ENCODE results near the gene UROC1. TPM values are rescaled to one million over a fixed set of nuclear protein-coding genes. Genes with fewer than 3 reads are reported as not detected.

UROC1 gene
- total RNA-seq, 1 experiment from 2014 or later, result not detected

DNA sequence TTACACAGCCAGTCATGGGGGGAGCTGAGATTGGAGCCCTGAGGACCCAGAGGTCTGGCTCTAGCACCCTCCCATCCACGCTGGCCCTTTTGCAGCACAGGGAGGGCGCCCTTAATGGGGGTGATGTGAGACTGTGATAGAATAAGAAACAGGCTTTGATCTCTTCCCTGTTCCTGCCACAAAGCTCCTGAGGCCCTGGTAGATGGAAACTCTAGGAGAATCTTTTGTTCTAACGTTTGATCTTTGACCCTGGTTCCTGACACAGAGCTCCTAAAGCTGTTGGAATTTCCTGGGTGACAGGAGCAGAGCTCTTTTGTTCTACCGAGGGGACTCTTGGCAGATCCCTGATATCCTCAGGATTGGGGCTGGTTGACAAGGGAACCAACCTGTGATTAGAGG, 1.2 kb upstream of the UROC1 start:
- no peaks in the 10 kb centered on the region for H3K23me2 ChIP-seq (ENCODE audit: insufficient read length, low read depth, low read length, poor library complexity, severe bottlenecking)
- no peaks in the 10 kb centered on the region for H3K79me2 ChIP-seq (ENCODE audit: insufficient read depth, low read length)
- H3K23ac ChIP-seq (ENCODE audit: insufficient read length, low read depth, low read length), result no peak overlapping the region
- H2BK20ac ChIP-seq (ENCODE audit: low read depth, low read length, poor library complexity, severe bottlenecking), result no peak overlapping the region
- H4K5ac ChIP-seq (ENCODE audit: insufficient read length, low read depth, low read length), result no peak overlapping the region
- no peak overlapping the region for H3K27ac ChIP-seq (ENCODE audit: insufficient read length, low read depth, low read length)
- no peak overlapping the region for H4K91ac ChIP-seq (ENCODE audit: insufficient read length, low read depth, low read length)
- H3K9ac ChIP-seq (ENCODE audit: extremely low read depth, insufficient read length, low read length), result no peak overlapping the region
- H3K4me1 ChIP-seq (ENCODE audit: insufficient read depth, low read length), result no peaks in the 10 kb centered on the region
- no peaks in the 10 kb centered on the region for H4K20me1 ChIP-seq (ENCODE audit: control insufficient read depth, insufficient read depth, insufficient read length)
- TF ChIP-seq, protein P1, sequence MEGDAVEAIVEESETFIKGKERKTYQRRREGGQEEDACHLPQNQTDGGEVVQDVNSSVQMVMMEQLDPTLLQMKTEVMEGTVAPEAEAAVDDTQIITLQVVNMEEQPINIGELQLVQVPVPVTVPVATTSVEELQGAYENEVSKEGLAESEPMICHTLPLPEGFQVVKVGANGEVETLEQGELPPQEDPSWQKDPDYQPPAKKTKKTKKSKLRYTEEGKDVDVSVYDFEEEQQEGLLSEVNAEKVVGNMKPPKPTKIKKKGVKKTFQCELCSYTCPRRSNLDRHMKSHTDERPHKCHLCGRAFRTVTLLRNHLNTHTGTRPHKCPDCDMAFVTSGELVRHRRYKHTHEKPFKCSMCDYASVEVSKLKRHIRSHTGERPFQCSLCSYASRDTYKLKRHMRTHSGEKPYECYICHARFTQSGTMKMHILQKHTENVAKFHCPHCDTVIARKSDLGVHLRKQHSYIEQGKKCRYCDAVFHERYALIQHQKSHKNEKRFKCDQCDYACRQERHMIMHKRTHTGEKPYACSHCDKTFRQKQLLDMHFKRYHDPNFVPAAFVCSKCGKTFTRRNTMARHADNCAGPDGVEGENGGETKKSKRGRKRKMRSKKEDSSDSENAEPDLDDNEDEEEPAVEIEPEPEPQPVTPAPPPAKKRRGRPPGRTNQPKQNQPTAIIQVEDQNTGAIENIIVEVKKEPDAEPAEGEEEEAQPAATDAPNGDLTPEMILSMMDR (conservative IDR thresholded peaks at IDR 0.05), result no peak
- no peak overlapping the region for H2AFZ ChIP-seq (ENCODE audit: low read length)
- H2BK120ac ChIP-seq (ENCODE audit: low read depth, low read length, poor library complexity, severe bottlenecking), result no peak overlapping the region
- no peak overlapping the region for H3K4ac ChIP-seq (ENCODE audit: low read depth, low read length)
- H2BK15ac ChIP-seq (ENCODE audit: low read depth, low read length), result no peak overlapping the region
- H2BK12ac ChIP-seq (ENCODE audit: insufficient read length, low read depth, low read length), result no peak overlapping the region
- peaks cover 20% of the 10 kb centered on the region for H3K27me3 Mint-ChIP-seq (ENCODE audit: low read depth)
- no peak overlapping the region for H2AK5ac ChIP-seq (ENCODE audit: insufficient read length, low read length)
- no peaks in the 10 kb centered on the region for H3K79me1 ChIP-seq (ENCODE audit: insufficient read depth, low read depth, low read length, poor library complexity, severe bottlenecking)
- WGBS (ENCODE audit: extremely low coverage, insufficient read length, low lambda C conversion rate), result no CpG with 5 or more reads among the region's 4 CpGs
- no peaks in the 10 kb centered on the region for H3K36me3 Mint-ChIP-seq (ENCODE audit: insufficient read depth in 1 of 3, low read depth in 3 of 3)
- no peak overlapping the region for H3K4me3 Mint-ChIP-seq
- DNase-seq, result no peak
- no peaks in the 10 kb centered on the region; the same call in 1 of the 2 replicates for H3K27me3 ChIP-seq (ENCODE audit: insufficient read depth, low read length)
- no peak overlapping the region for H3K14ac ChIP-seq (ENCODE audit: insufficient read depth, low read length)
- no peak overlapping the region for H3K18ac ChIP-seq (ENCODE audit: insufficient read length, low read depth, low read length)
- no peak overlapping the region for H3K4me2 ChIP-seq (ENCODE audit: insufficient read depth, insufficient read length, low read length)
- H3K56ac ChIP-seq (ENCODE audit: insufficient read length, low read depth, low read length), result no peak overlapping the region
- no peak overlapping the region for H3K27ac Mint-ChIP-seq
- no peak overlapping the region for H3T11ph ChIP-seq (ENCODE audit: low read length)
- H3K9me3 ChIP-seq (ENCODE audit: control insufficient read depth, low read depth, low read length), result no peaks in the 10 kb centered on the region
- no peak overlapping the region for H2BK5ac ChIP-seq (ENCODE audit: insufficient read length, low read length)
- H3K4me1 Mint-ChIP-seq, result peaks cover 4 to 12% of the 10 kb centered on the region in 2 experiments; a peak in 2 of 4 replicates
- no peaks in the 10 kb centered on the region; a peak in 1 of 5 replicates for H3K9me3 Mint-ChIP-seq
- no peak overlapping the region for H4K8ac ChIP-seq (replicated peaks; ENCODE audit: insufficient read length, low read depth, low read length)
